MG63 (cell line): ENCODE data around the gene BIRC6. TPM values are rescaled to one million over a fixed set of nuclear protein-coding genes. Genes with fewer than 3 reads are reported as not detected.

Experiments used
- DNase-seq: peaks from one replicate; pipeline ENCODE4 v3.0.0-alpha.2; 2020
- H3K27me3 ChIP-seq: fragments of 250-450 bp; sonication (Bioruptor Pico); 2 replicates; pipeline ENCODE4 v1.5.1; 2020; ENCODE audit warnings: mild to moderate bottlenecking, moderate library complexity
- H3K36me3 ChIP-seq: fragments of 250-450 bp; sonication (Bioruptor Pico); 2 replicates; pipeline ENCODE4 v1.5.1; 2020; ENCODE audit warnings: mild to moderate bottlenecking, moderate library complexity
- H3K4me3 ChIP-seq: fragments of 250-450 bp; sonication (Bioruptor Pico); 2 replicates; pipeline ENCODE4 v1.5.1; 2020; ENCODE audit warnings: mild to moderate bottlenecking, moderate library complexity
- H3K9me3 ChIP-seq: fragments of 250-450 bp; sonication (Bioruptor Pico); 2 replicates; pipeline ENCODE4 v1.5.1; 2020; ENCODE audit warnings: mild to moderate bottlenecking, moderate library complexity
- total RNA-seq: library from RNA; depleted of rRNA; stranded (reverse); fragments of >200 nt; shearing (Covaris generic); gene quantifications from 2 replicates; pipeline ENCODE4 v1.2.3, GENCODE V29; 2014; ENCODE audit warnings: low replicate concordance; rRNA removed

BIRC6 gene
- total RNA-seq, 1 experiment from 2014 or later, result 27.5 TPM

- H3K27me3 ChIP-seq, result no peaks in the 10 kb centered on the region
- no peak overlapping the region for H3K4me3 ChIP-seq
- DNase-seq, result no peak
- H3K9me3 ChIP-seq, result no peaks in the 10 kb centered on the region
- peaks cover 31% of the 10 kb centered on the region for H3K36me3 ChIP-seq
Observed at GRCh38 chr2:32656069-32656468, 299.2 kb downstream of the BIRC6 start.

- Histone ChIP-seq H3K27me3 (no peaks in the 10 kb centered on the region), H3K4me3 (no peak overlapping the region), H3K9me3 (no peaks in the 10 kb centered on the region), H3K36me3 (peaks cover 17% of the 10 kb centered on the region)
- DNase-seq, result no peak
Observed at GRCh38 chr2:32663864-32664263, 307.0 kb downstream of the BIRC6 start.

GRCh38 chr2:32666704-32667103 lies 309.9 kb downstream of the BIRC6 start:
- no peak for DNase-seq
- Histone ChIP-seq H3K36me3 (peaks cover 12% of the 10 kb centered on the region), H3K9me3 (no peaks in the 10 kb centered on the region), H3K27me3 (no peaks in the 10 kb centered on the region), H3K4me3 (no peak overlapping the region)

- Histone ChIP-seq H3K4me3 (no peak overlapping the region), H3K9me3 (no peaks in the 10 kb centered on the region), H3K36me3 (peaks cover 22% of the 10 kb centered on the region), H3K27me3 (no peaks in the 10 kb centered on the region)
- DNase-seq, result no peak
Observed at GRCh38 chr2:32668254-32668653, 311.4 kb downstream of the BIRC6 start.

Other genes with a start within 250 kb of the BIRC6 start
- 20.7 and 31.7 TPM in 2 replicates for gene SLC30A6, start 191.2 kb upstream of the BIRC6 start, total RNA-seq
- gene NLRC4, start 92.1 kb upstream of the BIRC6 start, total RNA-seq, result not detected in 2 replicates
- 34.1 and 41.9 TPM in 2 replicates for gene YIPF4, start 79.1 kb upstream of the BIRC6 start, total RNA-seq